SK-N-SH (cell line): ENCODE data around the gene SIL1. TPM values are rescaled to one million over a fixed set of nuclear protein-coding genes. Genes with fewer than 3 reads are reported as not detected.
A peak's percentile ranks its signal among the peaks of the same experiment; 100 is the strongest.

ENCODE experiments used
- CTCF ChIA-PET: fragments of 300-600, 350-600 bp; formaldehyde crosslinking; extraction: SDS; loops from one replicate; lab custom pipeline; 2021; lab: Yijun Ruan, JAX
- POLR2A ChIA-PET: fragments of 350-600 bp; sonication (Branson Sonifier 250); formaldehyde crosslinking; extraction: SDS; loops from one replicate; lab custom pipeline; 2020; ENCODE audit warnings: antibody characterized with exemption, inconsistent platforms; lab: Yijun Ruan, JAX
- DNase-seq: peaks from one replicate; pipeline ENCODE4 v3.0.0; 2012
- H2AFZ ChIP-seq: fragments of 200-600 bp; sonication (generic); 2 replicates; pipeline ENCODE4 v1.8.1; 2016; ENCODE audit warnings: antibody characterized with exemption, mild to moderate bottlenecking, low read depth
- H3F3A ChIP-seq: fragments of 200-600 bp; sonication (generic); replicated peaks from 2 replicates; pipeline ENCODE3; 2016; ENCODE audit warnings: antibody characterized with exemption, mild to moderate bottlenecking; ENCODE audit not compliant: insufficient read depth
- H3K27ac ChIP-seq, 2 experiments: fragments of 200-500 bp in 1 of 2; fragments of 200-600 bp in 1 of 2; sonication (Bioruptor generic) in 1 of 2; sonication (generic), shearing (Covaris generic) in 1 of 2; 2 replicates each; pipeline versions ENCODE4 v1.5.1 to v1.6.1; 2014 to 2016; ENCODE audit warnings: low read depth in 2 of 2, inconsistent platforms in 1 of 2, low read length in 1 of 2, mild to moderate bottlenecking in 1 of 2, mixed read lengths in 1 of 2
- H3K27me3 ChIP-seq: fragments of 200-600 bp; sonication (generic), shearing (Covaris generic); 2 replicates; pipeline ENCODE4 v1.6.1; 2016; ENCODE audit warnings: mixed run types; ENCODE audit not compliant: insufficient read depth
- H3K36me3 ChIP-seq, 2 experiments: fragments of 200-500 bp in 1 of 2; fragments of 200-600 bp in 1 of 2; sonication (Bioruptor generic) in 1 of 2; sonication (generic) in 1 of 2; replicated peaks in 1 of 2; 2 replicates each; pipeline versions ENCODE3 to v1.5.1; 2014 to 2016; ENCODE audit warnings: low read length in 1 of 2, mild to moderate bottlenecking in 1 of 2; ENCODE audit not compliant: insufficient read depth in 2 of 2, control insufficient read depth in 1 of 2
- H3K4me1 ChIP-seq, 2 experiments: fragments of 200-500 bp in 1 of 2; fragments of 200-600 bp in 1 of 2; sonication (Bioruptor generic) in 1 of 2; sonication (generic), shearing (Covaris generic) in 1 of 2; 2 replicates each; pipeline versions ENCODE4 v1.5.1 to v1.6.1; 2014 to 2016; ENCODE audit warnings: low read depth in 1 of 2, low read length in 1 of 2, mixed run types in 1 of 2; ENCODE audit not compliant: insufficient read depth in 2 of 2, control insufficient read depth in 1 of 2
- H3K4me2 ChIP-seq: fragments of 200-600 bp; sonication (generic), shearing (Covaris generic); 2 replicates; pipeline ENCODE4 v1.6.1; 2017; ENCODE audit warnings: mixed run types
- H3K4me3 ChIP-seq, 2 experiments: fragments of 200-500 bp in 1 of 2; fragments of 200-600 bp in 1 of 2; sonication (Bioruptor generic) in 1 of 2; sonication (generic), shearing (Covaris generic) in 1 of 2; 2 replicates each; pipeline versions ENCODE4 v1.5.1 to v1.8.1; 2014 to 2016; ENCODE audit warnings: low read depth in 2 of 2, inconsistent platforms in 1 of 2, low read length in 1 of 2, mild to moderate bottlenecking in 1 of 2, mixed read lengths in 1 of 2, moderate library complexity in 1 of 2
- H3K79me2 ChIP-seq: fragments of 200-600 bp; sonication (generic); 2 replicates; pipeline ENCODE4 v1.8.1; 2017; ENCODE audit warnings: mild to moderate bottlenecking; ENCODE audit not compliant: insufficient read depth
- H3K9ac ChIP-seq: fragments of 200-600 bp; sonication (generic); 2 replicates; pipeline ENCODE4 v1.6.1; 2017; ENCODE audit warnings: mixed run types
- H3K9me2 ChIP-seq: fragments of 200-600 bp; sonication (generic); 2 replicates; pipeline ENCODE4 v1.6.1; 2017; ENCODE audit warnings: mixed run types
- H3K9me3 ChIP-seq: fragments of 200-600 bp; sonication (generic); 2 replicates; pipeline ENCODE4 v1.6.1; 2017; ENCODE audit warnings: mixed run types, mild to moderate bottlenecking, moderate library complexity
- H4K20me1 ChIP-seq: fragments of 200-600 bp; sonication (generic); 2 replicates; pipeline ENCODE4 v1.6.1; 2017; ENCODE audit warnings: mild to moderate bottlenecking, mixed run types; ENCODE audit not compliant: insufficient read depth
- ELF1 ChIP-seq: IDR thresholded peaks from 2 replicates; pipeline ENCODE4 v1.4.0; 2012
- EP300 ChIP-seq, 2 experiments: IDR thresholded peaks; 2 replicates each; pipeline versions ENCODE4 v1.4.0 to v1.6.1; 2012; ENCODE audit warnings: borderline replicate concordance in 1 of 2, low read depth in 1 of 2, low read length in 1 of 2
- EZH2phosphoT487 ChIP-seq: fragments of 200-600 bp; sonication (generic); IDR thresholded peaks from 2 replicates; pipeline ENCODE4 v1.6.1; 2017; ENCODE audit warnings: low read depth, mixed run types, mild to moderate bottlenecking, antibody characterized with exemption, moderate library complexity, borderline replicate concordance
- FOSL2 ChIP-seq: IDR thresholded peaks from 2 replicates; pipeline ENCODE4 v1.4.0; 2012; ENCODE audit warnings: low read depth, mild to moderate bottlenecking, moderate library complexity, borderline replicate concordance
- FOXJ3 ChIP-seq: sonication (generic); formaldehyde crosslinking; IDR thresholded peaks from 2 replicates; pipeline ENCODE4 v1.5.1; 2020; ENCODE audit warnings: mild to moderate bottlenecking, missing genetic modification reagents
- FOXM1 ChIP-seq: IDR thresholded peaks from 2 replicates; pipeline ENCODE4 v1.4.0; 2012; ENCODE audit warnings: low read depth, mild to moderate bottlenecking
- POLR2AphosphoS5 ChIP-seq: IDR thresholded peaks from 2 replicates; pipeline ENCODE4 v1.6.1; 2012; ENCODE audit warnings: low read depth, low read length
- RAD21 ChIP-seq: IDR thresholded peaks from 2 replicates; pipeline ENCODE4 v1.6.1; 2012; ENCODE audit warnings: mild to moderate bottlenecking, low read length
- RCOR1 ChIP-seq: fragments of 150-350 bp; IDR thresholded peaks from 2 replicates; pipeline ENCODE4 v1.6.1; 2017; ENCODE audit warnings: antibody characterized with exemption, low read length
- RXRA ChIP-seq: IDR thresholded peaks from 2 replicates; pipeline ENCODE4 v1.4.0; 2012; ENCODE audit warnings: low read depth, mild to moderate bottlenecking, borderline replicate concordance
- SIN3A ChIP-seq: IDR thresholded peaks from 2 replicates; pipeline ENCODE4 v1.6.1; 2012; ENCODE audit warnings: low read depth, mild to moderate bottlenecking, low read length, moderate library complexity, borderline replicate concordance
- SMC3 ChIP-seq: IDR thresholded peaks from 2 replicates; pipeline ENCODE4 v1.6.1; 2012; ENCODE audit warnings: low read depth, low read length, improper control_type of control experiment
- TAF1 ChIP-seq: IDR thresholded peaks from 2 replicates; pipeline ENCODE4 v1.6.1; 2012; ENCODE audit warnings: low read depth, mild to moderate bottlenecking, low read length, moderate library complexity, borderline replicate concordance
- TCF12 ChIP-seq: IDR thresholded peaks from 2 replicates; pipeline ENCODE4 v1.4.0; 2012
- YY1 ChIP-seq: IDR thresholded peaks from 2 replicates; pipeline ENCODE4 v1.4.0; 2012; ENCODE audit warnings: low read depth, mild to moderate bottlenecking
- ZBTB33 ChIP-seq: IDR thresholded peaks from 2 replicates; pipeline ENCODE4 v1.4.0; 2012; ENCODE audit warnings: low read depth, borderline replicate concordance
- WGBS: methylation state at CpG from one replicate; pipeline ENCODE4 v1.1.6; 2017; ENCODE audit warnings: low lambda C conversion rate; 5-methylcytosine and 5-hydroxymethylcytosine counted together
- polyA plus RNA-seq, 3 experiments: library from polyadenylated mRNA; depleted of rRNA; stranded (reverse); fragments of >200 nt; gene quantifications; 2 replicates each; pipeline ENCODE4 v1.2.3, GENCODE V29; 2012
- TF ChIP-seq, protein P1 (sequence below): fragments of 150-350 bp; IDR thresholded peaks from 2 replicates; pipeline ENCODE4 v1.6.1; 2016; ENCODE audit warnings: mild to moderate bottlenecking, low read depth, low read length

Gene SIL1
- polyA plus RNA-seq, 1 of the 3 experiments (the other 2 are of a cell fraction), result 25.9 TPM

- Histone ChIP-seq H3K79me2 (no peaks in the 10 kb centered on the region), H3K9me3 (no peaks in the 10 kb centered on the region), H3K27me3 (no peaks in the 10 kb centered on the region), H3K9ac (no peak overlapping the region), H3F3A (no peaks in the 10 kb centered on the region), H3K9me2 (no peaks in the 10 kb centered on the region), H3K4me1 (peaks cover 16 to 64% of the 10 kb centered on the region in 2 experiments; a peak in 3 of 4 replicates), H3K4me3 (no peak overlapping the region), H3K36me3 (no peaks in the 10 kb centered on the region), H4K20me1 (no peaks in the 10 kb centered on the region), H3K4me2 (no peak overlapping the region), H2AFZ (no peak overlapping the region), H3K27ac (peak overlapping the region in 1 of 2 experiments; percentile 98; a peak in 2 of 4 replicates)
- peak; percentile 59 for DNase-seq
- ChIA-PET CTCF (interaction anchor here (0.8 to 2.4 kb wide), 4 partner anchors 9 to 379 kb away, joined by 3 to 11 read pairs (median 6); no protein-coding TSS in a partner anchor), POLR2A (interaction anchor here (0.5 to 1.8 kb wide), 4 partner anchors 9 to 358 kb away, joined by 3 to 4 read pairs (median 3); no protein-coding TSS in a partner anchor)
- WGBS, result 77% methylated on average over 8 of the region's 12 CpGs
- TF ChIP-seq ZBTB33 (no peak), EP300 (IDR thresholded peaks at IDR 0.05; ENCODE audit: borderline replicate concordance in 1 of 2, low read depth in 1 of 2, low read length in 1 of 2) (peak in 1 of 2 experiments; percentile 9; a peak in 1 of 4 replicates), RAD21 (peak; percentile 6; the same call in 1 of the 2 replicates), ELF1 (no peak), FOXM1 (no peak), SMC3 (no peak), FOSL2 (no peak), POLR2AphosphoS5 (no peak), YY1 (no peak), SIN3A (no peak), RCOR1 (no peak), EZH2phosphoT487 (no peak), RXRA (no peak)
Measured at GRCh38 chr5:138955013-138955660, 243.0 kb downstream of the SIL1 start.

DNA sequence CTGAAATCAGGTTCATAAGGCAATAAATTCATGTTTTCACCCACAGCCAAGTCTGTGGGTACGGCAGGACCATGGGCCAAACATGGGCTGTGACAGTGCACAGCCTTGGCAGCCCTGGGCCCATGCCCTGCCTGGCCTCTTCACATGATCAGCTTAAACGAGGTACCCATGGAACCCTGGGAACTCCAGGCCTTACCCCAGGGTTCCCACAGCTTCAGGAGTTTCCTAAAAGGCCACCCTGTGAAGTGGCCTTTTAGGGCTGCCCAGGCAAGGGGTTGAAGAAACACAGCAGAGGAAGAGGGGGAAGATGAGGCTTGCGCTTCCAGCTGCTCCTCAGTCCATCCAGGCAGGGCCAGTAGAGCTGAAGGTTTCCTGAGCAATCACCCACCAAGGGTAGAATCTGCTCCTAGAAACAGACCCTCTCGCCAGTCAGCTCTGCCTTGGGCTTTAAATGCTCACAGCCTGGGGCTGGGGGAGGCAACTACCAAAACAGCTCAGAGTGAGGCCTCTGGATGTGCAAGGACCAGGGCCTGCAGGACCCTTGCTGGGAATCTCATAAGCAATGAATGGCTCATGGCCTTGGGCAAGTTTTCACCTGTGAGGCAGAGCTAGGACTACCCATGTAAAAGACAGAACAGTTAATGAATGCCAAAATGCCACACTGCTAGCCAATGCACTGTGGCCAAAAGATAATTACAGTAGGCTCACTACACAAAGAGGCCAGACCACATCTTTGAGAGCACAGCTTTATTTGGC lies 243.7 kb downstream of the SIL1 start:
- H2AFZ ChIP-seq, result no peak overlapping the region
- H3K27me3 ChIP-seq, result no peaks in the 10 kb centered on the region
- ChIA-PET CTCF (interaction anchor here (0.7 to 2.4 kb wide), 7 partner anchors 9 to 379 kb away, joined by 3 to 11 read pairs (median 5); no protein-coding TSS in a partner anchor), POLR2A (interaction anchor here (0.5 to 1.8 kb wide), 6 partner anchors 8 to 358 kb away, joined by 3 to 9 read pairs (median 4); no protein-coding TSS in a partner anchor)
- peak overlapping the region in 1 of 2 experiments; percentile 98; a peak in 2 of 4 replicates for H3K27ac ChIP-seq
- no peak overlapping the region for H3K9ac ChIP-seq
- no peaks in the 10 kb centered on the region for H3K79me2 ChIP-seq
- H4K20me1 ChIP-seq, result no peaks in the 10 kb centered on the region
- no peaks in the 10 kb centered on the region for H3F3A ChIP-seq
- peaks cover 16 to 68% of the 10 kb centered on the region in 2 experiments; a peak in 3 of 4 replicates for H3K4me1 ChIP-seq
- H3K9me3 ChIP-seq, result no peaks in the 10 kb centered on the region
- no peak overlapping the region for H3K4me2 ChIP-seq
- H3K9me2 ChIP-seq, result no peaks in the 10 kb centered on the region
- DNase-seq, result no peak
- 89% methylated on average over 3 of the region's 4 CpGs for WGBS
- no peaks in the 10 kb centered on the region for H3K36me3 ChIP-seq
- H3K4me3 ChIP-seq, result no peak overlapping the region
- TF ChIP-seq SMC3 (no peak), YY1 (no peak), TAF1 (no peak), FOXJ3 (CRISPR knock-in tag) (no peak), POLR2AphosphoS5 (no peak), TCF12 (no peak), RAD21 (no peak), RXRA (no peak)
- TF ChIP-seq, protein P1, sequence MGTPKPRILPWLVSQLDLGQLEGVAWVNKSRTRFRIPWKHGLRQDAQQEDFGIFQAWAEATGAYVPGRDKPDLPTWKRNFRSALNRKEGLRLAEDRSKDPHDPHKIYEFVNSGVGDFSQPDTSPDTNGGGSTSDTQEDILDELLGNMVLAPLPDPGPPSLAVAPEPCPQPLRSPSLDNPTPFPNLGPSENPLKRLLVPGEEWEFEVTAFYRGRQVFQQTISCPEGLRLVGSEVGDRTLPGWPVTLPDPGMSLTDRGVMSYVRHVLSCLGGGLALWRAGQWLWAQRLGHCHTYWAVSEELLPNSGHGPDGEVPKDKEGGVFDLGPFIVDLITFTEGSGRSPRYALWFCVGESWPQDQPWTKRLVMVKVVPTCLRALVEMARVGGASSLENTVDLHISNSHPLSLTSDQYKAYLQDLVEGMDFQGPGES, result no peak
